Loucy (cell line): ENCODE results near the gene CEP131.

Source experiments
- H2AFZ ChIP-seq: fragments of 200-600 bp; sonication (generic); 2 replicates; pipeline ENCODE4 v1.6.0; 2016; ENCODE audit warnings: antibody characterized with exemption, mild to moderate bottlenecking, low read length, moderate library complexity
- H3F3A ChIP-seq: fragments of 200-600 bp; 2 replicates; pipeline ENCODE4 v1.6.0; 2016; ENCODE audit warnings: antibody characterized with exemption, low read depth, mild to moderate bottlenecking
- H3K27me3 ChIP-seq: fragments of 200-600 bp; sonication (generic); 2 replicates; pipeline ENCODE4 v1.6.1; 2014; ENCODE audit warnings: low read length, mild to moderate bottlenecking; ENCODE audit not compliant: insufficient read depth, poor library complexity, severe bottlenecking
- H3K36me3 ChIP-seq: fragments of 200-600 bp; sonication (generic); 2 replicates; pipeline ENCODE4 v1.6.1; 2016; ENCODE audit warnings: low read length; ENCODE audit not compliant: insufficient read depth
- H3K4me1 ChIP-seq: fragments of 200-600 bp; sonication (generic); 2 replicates; pipeline ENCODE4 v1.5.1; 2014; ENCODE audit warnings: low read length, mild to moderate bottlenecking; ENCODE audit not compliant: insufficient read depth, poor library complexity, severe bottlenecking
- H3K4me2 ChIP-seq: fragments of 200-600 bp; sonication (generic); 2 replicates; pipeline ENCODE4 v1.6.0; 2014; ENCODE audit warnings: antibody characterized with exemption, low read length, low read depth, mild to moderate bottlenecking; ENCODE audit not compliant: poor library complexity, severe bottlenecking
- H3K4me3 ChIP-seq: fragments of 200-600 bp; sonication (generic); 2 replicates; pipeline ENCODE4 v1.5.1; 2014; ENCODE audit warnings: low read length, mild to moderate bottlenecking, mixed read lengths; ENCODE audit not compliant: poor library complexity, severe bottlenecking
- H3K79me2 ChIP-seq: fragments of 200-600 bp; sonication (generic); 2 replicates; pipeline ENCODE4 v1.6.1; 2014; ENCODE audit warnings: low read length; ENCODE audit not compliant: insufficient read depth
- H3K9ac ChIP-seq: fragments of 200-600 bp; sonication (generic); 2 replicates; pipeline ENCODE4 v1.6.0; 2014; ENCODE audit warnings: mild to moderate bottlenecking, low read depth, low read length, moderate library complexity; ENCODE audit not compliant: poor library complexity, severe bottlenecking
- H3K9me2 ChIP-seq: fragments of 200-600 bp; sonication (generic); replicated peaks from 2 replicates; pipeline ENCODE4 v1.6.1; 2016; ENCODE audit warnings: low read depth, low read length, mixed read lengths
- H3K9me3 ChIP-seq: fragments of 200-600 bp; sonication (generic); 2 replicates; pipeline ENCODE4 v1.6.1; 2014; ENCODE audit warnings: mild to moderate bottlenecking, antibody characterized with exemption, low read length, low read depth; ENCODE audit not compliant: insufficient read depth
- H4K20me1 ChIP-seq: fragments of 200-600 bp; sonication (generic); 2 replicates; pipeline ENCODE4 v1.6.0; 2014; ENCODE audit warnings: antibody characterized with exemption, low read length, mild to moderate bottlenecking; ENCODE audit not compliant: insufficient read depth, poor library complexity, severe bottlenecking
- CTCF ChIP-seq: fragments of 200-600 bp; sonication (generic); conservative IDR thresholded peaks from 2 replicates; pipeline ENCODE4 v1.5.1; 2014; ENCODE audit warnings: mild to moderate bottlenecking, antibody characterized with exemption, low read length
- EZH2phosphoT487 ChIP-seq: fragments of 200-600 bp; IDR thresholded peaks from 2 replicates; pipeline ENCODE4 v1.6.1; 2018; ENCODE audit warnings: antibody characterized with exemption, mild to moderate bottlenecking, moderate library complexity, borderline replicate concordance

CEP131 gene

GRCh38 chr17:81192386-81193050, 30.2 kb downstream of the CEP131 start:
- H2AFZ ChIP-seq: no peak overlapping the region
- H3K4me1 ChIP-seq: peaks cover 7% of the 10 kb centered on the region
- H3K4me3 ChIP-seq: no peak overlapping the region
- no peaks in the 10 kb centered on the region for H3K79me2 ChIP-seq
- no peaks in the 10 kb centered on the region for H3K9me2 ChIP-seq
- H3F3A ChIP-seq: no peaks in the 10 kb centered on the region
- H3K36me3 ChIP-seq: peaks cover 14% of the 10 kb centered on the region; the same call in 1 of the 2 replicates
- H3K9ac ChIP-seq: no peak overlapping the region
- TF ChIP-seq CTCF: no peak
- TF ChIP-seq EZH2phosphoT487: no peak
- H4K20me1 ChIP-seq: no peaks in the 10 kb centered on the region
- H3K27me3 ChIP-seq: no peaks in the 10 kb centered on the region
- no peaks in the 10 kb centered on the region for H3K9me3 ChIP-seq
- no peak overlapping the region for H3K4me2 ChIP-seq

- no peaks in the 10 kb centered on the region for H3K27me3 ChIP-seq
- no peak overlapping the region for H3K4me2 ChIP-seq
- H2AFZ ChIP-seq: no peak overlapping the region
- H4K20me1 ChIP-seq: no peaks in the 10 kb centered on the region
- no peak overlapping the region for H3K9ac ChIP-seq
- no peaks in the 10 kb centered on the region for H3K9me2 ChIP-seq
- H3K79me2 ChIP-seq: no peaks in the 10 kb centered on the region
- H3K4me1 ChIP-seq: no peaks in the 10 kb centered on the region
- no peaks in the 10 kb centered on the region for H3F3A ChIP-seq
- no peak overlapping the region for H3K4me3 ChIP-seq
- no peak for TF ChIP-seq EZH2phosphoT487
- TF ChIP-seq CTCF: no peak
- H3K9me3 ChIP-seq: no peaks in the 10 kb centered on the region
- H3K36me3 ChIP-seq: peaks cover 14% of the 10 kb centered on the region; the same call in 1 of the 2 replicates
These were observed 31.1 kb downstream of the CEP131 start for GRCh38 chr17:81191646-81192045.

GRCh38 chr17:81191116-81191515, 31.6 kb downstream of the CEP131 start:
- H3F3A ChIP-seq: no peaks in the 10 kb centered on the region
- no peak overlapping the region for H3K9ac ChIP-seq
- H3K79me2 ChIP-seq: no peaks in the 10 kb centered on the region
- no peak overlapping the region for H3K4me2 ChIP-seq
- no peaks in the 10 kb centered on the region for H3K9me2 ChIP-seq
- no peaks in the 10 kb centered on the region for H3K27me3 ChIP-seq
- H3K4me1 ChIP-seq: no peaks in the 10 kb centered on the region
- H3K9me3 ChIP-seq: no peaks in the 10 kb centered on the region
- peaks cover 11% of the 10 kb centered on the region; the same call in 1 of the 2 replicates for H3K36me3 ChIP-seq
- no peak overlapping the region for H3K4me3 ChIP-seq
- TF ChIP-seq CTCF (no peak), EZH2phosphoT487 (no peak)
- no peak overlapping the region for H2AFZ ChIP-seq
- no peaks in the 10 kb centered on the region for H4K20me1 ChIP-seq
